ENCODE results near the gene TTF2. TPM values are rescaled to one million over a fixed set of nuclear protein-coding genes. Genes with fewer than 3 reads are reported as not detected.
"Not testable (repeated sequence)": the region's sequence is repeated elsewhere in the genome, so short reads cannot be mapped to it uniquely, and the experiment has no call there.

TTF2 gene
- polyA plus RNA-seq, 3 donors: 21.2 to 24.0 (median 23.2) TPM

DNA sequence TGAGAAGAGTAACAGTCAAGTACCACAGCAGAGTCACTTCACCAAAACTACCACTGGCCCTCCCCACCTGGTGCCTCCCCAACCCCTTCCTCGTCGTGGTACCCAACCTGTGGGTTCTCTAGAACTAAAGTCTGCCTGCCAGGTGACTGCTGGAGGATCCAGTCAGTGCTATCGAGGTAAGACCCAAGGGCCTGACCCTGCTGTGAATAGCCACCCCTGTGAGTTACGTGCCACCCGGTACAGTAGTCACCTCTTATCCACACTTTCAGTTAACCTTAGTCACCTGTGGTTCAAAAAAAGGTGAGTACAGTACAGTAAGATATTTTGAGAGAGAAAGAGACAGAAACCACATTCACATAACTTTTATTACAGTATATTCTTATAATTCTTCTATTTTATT lies 16.5 kb downstream of the TTF2 start:
- no peak for DNase-seq (ENCODE audit: extremely low read depth in 1 of 11, low read depth in 9 of 11, low spot score in 4 of 11)

DNA sequence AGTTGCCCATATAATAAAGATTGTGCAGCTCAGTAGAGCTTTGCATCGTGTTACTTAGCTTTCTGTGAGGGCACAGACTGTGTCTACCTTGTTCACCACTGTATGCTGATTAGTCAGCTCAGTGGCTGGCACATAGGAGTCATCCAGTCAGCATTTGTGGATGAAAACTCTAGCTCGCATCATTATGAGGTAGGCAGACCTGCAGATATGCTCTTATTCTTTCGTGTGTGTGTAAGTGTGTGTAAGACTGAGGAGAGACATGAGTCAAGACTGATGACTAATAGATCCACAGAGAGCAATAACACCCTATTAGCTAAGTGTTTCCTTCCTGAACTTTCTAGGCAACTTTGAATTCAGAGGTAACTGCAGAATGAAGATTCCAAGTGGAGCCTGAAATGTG lies 17.1 kb downstream of the TTF2 start:
- no peak for DNase-seq (ENCODE audit: extremely low read depth in 1 of 11, low read depth in 9 of 11, low spot score in 4 of 11)

DNA sequence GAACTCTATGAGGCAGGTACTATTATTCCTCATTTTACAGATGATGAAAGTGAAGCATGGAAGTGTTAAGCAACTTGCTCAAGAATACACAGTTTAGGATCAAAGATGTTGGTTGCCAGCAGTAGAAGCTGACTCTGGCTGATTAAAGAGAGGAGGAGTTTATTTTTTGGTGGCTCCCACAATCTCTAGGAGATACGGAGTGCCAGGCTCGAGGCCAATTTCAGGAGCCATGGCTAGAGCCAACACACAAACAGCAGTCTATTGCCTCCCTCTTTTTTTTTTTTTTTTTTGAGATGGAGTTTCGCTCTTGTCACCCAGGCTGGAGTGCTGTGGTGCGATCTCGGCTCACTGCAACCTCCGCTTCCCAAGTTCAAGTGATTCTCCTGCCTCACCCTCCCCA lies 19.6 kb downstream of the TTF2 start:
- no peak for DNase-seq (ENCODE audit: extremely low read depth in 1 of 11, low read depth in 9 of 11, low spot score in 4 of 11)

DNA sequence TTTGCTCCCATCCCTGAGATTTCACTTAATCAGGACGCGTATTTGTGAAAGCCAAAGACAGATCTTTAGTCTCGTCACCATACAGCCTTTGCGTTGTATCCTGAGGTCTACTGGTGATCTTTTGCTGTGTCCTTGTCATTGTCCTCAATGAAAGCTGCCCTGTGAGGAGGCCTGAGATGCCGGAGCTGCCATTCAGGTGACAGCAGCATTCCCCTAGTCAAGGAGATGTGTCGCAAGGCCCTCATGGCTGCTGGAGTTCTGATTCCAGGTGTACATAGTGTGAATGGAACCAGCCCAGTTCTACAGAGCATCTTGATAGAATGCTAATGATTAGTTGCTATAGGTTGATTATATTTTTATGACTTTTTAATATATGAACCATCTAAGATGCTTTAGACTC lies 24.1 kb downstream of the TTF2 start:
- no peak for DNase-seq (ENCODE audit: extremely low read depth in 1 of 11, low read depth in 9 of 11, low spot score in 4 of 11)

DNA sequence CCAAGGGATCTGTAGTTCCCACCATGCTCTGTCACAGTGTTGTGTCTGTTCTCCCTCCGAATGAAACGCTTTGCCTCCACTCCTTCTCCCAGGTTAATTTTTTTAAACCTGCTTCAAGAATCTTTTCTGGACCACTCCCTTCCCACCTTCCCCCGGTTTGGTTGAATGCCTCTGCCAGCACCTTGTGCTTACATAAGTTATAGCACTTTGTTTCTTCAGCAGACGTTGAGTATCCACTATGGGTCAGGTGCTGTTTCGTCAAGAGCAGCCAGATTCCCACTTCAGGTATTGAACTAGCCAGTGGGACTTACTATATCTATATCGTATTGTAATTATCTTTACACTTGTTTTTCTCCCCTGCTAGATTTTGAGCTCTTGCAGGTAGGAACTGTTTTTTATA lies 27.6 kb downstream of the TTF2 start:
- no peak for DNase-seq (ENCODE audit: extremely low read depth in 1 of 11, low read depth in 9 of 11, low spot score in 4 of 11)

DNA sequence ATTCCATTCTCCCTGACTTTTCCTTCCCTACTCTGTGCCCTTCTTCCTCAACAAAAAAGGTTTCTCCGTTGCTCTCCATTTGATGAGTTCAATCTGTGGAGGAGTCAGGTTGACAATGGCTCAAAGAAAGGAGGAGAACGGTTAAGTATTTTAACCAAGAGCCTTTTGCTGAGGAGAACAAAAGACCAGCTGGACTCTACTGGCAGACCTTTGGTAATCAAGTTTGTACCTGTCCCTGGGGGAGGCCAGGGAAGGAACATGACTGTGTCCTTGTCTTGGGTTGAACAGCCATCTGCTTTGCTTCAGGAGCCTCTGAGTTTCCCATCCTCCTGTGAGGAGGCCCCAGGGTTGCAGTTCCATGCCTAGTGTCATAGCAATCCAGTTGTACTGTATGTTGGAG lies 29.9 kb downstream of the TTF2 start:
- DNase-seq (ENCODE audit: extremely low read depth in 1 of 11, low read depth in 9 of 11, low spot score in 4 of 11): no peak

DNA sequence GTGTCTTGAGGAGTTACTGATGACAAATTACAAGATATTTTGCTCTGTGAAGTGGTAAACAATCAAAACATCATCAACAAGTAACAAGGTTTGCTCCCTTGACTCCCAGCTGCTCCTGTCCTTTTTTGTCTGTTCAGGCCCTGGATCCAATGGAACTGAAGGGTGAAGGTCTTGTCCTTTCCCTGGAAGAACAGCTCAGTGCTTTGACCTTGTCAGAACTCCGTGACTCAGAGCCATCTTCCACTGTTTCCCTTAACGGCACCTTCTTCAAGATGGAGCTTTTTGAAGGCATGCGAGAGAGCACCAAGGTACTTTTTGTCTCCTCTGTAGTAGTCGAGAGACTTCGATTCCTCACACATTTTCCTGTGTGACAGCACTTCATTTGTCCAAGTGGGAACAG lies 32.5 kb downstream of the TTF2 start:
- no peak for DNase-seq (ENCODE audit: extremely low read depth in 1 of 11, low read depth in 9 of 11, low spot score in 4 of 11)

DNA sequence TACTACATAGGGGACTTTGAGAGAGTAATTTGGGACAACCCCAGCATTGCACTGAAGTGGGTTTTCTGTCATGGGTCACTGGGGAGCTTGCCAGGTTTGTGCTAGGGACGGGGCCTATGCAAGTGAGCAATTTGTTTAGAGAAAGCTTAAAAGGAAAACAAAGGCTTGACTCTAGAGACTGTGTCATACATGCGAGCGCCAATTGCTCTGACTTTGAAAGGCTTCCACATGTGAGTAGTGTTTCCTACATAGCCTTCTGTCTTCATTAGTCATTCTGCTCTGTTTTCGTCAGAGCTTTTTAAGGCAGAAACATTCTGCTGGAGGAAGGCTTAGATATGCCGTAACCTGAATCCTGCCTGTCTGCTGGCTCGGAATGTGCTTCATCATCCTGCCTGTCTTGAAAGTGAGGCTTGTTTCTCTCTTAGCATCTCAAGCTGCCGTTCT lies 33.0 kb downstream of the TTF2 start:
- DNase-seq (ENCODE audit: extremely low read depth in 1 of 11, low read depth in 9 of 11, low spot score in 4 of 11): peak in 9 of 11 donors; percentile 31 to 65 (median 43)

DNA sequence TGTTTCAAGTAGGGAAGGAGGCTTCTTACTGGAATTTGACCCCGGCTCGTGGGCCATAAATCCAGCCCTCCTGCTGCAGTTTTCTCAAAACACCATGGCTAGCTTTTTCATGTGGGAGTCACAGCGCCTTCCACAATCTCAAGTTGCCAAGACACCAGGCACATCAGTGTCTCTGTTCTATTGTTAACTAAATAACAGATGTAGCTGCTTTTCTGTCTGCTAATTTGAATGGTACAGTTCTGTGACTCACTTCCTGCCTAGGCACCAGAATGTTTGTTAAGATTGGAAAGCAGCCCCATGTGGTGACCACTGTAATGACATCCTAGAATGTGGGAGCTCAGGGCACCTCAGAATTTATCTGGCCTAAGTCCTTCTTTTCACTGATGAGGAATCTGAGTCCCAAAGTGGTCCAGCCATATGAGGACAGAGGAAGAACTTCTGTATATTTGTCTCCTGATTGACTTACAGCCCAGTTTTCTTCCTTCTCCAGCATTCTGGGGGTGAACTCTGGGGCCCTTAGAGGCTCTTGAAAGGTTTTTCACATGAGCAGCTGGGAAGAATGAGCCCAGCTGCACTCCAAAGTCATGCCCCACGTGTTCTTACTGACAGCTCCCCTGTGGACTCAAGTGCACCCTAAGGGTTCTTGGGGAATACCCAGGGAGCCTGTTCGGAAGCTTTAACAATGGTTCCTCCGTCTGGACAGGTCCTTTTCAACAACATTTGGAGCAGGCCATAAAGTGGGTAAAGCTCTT lies 33.9 kb downstream of the TTF2 start:
- peak in 8 of 11 donors; percentile 29 to 62 (median 43) for DNase-seq (ENCODE audit: extremely low read depth in 1 of 11, low read depth in 9 of 11, low spot score in 4 of 11)

DNA sequence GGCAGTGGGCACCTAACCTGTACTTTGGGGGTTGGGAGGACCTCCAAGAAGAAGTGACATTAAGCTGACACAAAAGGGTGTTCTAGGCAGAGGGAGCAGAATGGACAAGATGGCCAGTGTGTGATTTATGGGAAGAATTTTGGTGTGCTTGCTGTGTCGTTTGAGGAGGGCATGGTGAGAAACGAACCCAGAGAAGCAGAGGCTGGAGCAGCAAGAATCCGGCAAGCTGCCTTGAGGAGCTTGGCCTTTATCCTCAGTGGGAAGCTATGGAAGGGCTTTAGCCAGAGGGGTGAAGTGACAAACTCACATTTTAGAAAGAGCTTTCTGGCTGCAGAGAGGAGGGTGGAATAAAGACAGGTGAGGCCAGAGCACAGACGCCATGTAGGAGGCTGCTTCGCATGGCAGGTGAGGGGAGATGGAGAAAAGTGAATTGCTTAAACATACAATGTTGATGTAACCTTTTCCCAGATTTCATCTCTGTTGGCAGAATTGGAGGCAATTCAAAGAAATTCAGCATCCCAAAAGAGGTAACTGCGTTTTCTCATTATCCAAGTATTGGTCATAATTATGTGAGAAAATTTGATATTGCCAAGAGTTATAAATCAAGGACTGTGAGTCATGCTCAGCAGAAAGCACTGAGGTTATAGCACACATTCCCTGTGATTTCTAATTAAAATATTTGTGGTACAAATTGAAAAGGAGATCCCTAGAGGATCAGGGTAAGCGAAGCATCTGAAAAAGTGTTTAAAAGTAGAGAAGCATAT lies 34.9 kb downstream of the TTF2 start:
- no peak for DNase-seq (ENCODE audit: extremely low read depth in 1 of 11, low read depth in 9 of 11, low spot score in 4 of 11)

DNA sequence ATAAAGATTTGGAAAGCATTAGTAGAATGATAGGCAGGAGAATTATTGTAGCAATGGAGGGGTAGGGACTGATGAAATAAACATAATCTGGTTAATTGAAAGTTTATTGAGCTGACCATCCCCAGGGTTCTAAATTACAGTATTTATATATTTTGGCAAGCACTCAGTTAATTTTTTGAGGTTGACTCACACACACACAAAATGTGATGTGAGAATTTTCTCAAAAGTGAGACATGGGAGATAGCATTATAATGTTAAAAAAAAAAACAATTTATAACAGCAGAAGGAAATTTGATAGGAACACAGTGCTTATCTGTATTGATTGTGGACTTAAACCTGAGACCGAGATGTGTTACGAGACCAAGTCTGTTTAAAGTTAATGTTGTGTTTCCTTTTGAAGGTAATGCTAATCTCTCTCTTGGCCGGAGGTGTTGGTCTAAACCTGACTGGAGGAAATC lies 36.9 kb downstream of the TTF2 start:
- DNase-seq (ENCODE audit: extremely low read depth in 1 of 11, low read depth in 9 of 11, low spot score in 4 of 11): no peak

DNA sequence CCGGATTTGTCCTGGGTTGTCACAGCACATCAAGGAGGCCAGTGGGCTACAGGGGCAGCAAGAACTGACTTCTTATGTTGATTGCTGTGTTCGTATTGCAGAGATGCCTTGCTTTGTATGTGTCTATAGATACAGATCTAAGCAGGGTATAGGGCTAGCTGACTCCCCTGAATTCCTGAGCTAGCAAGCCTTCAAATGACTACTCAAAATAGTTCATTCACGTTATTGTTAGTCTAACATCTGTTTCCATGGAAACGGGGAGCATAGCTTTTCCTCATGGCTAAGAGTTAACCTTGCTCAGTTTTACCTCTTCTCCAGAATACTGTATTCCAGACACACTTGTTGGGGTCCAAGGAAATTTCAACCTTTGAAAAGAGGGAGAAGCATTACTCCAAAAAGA lies 37.3 kb downstream of the TTF2 start:
- no peak for DNase-seq (ENCODE audit: extremely low read depth in 1 of 11, low read depth in 9 of 11, low spot score in 4 of 11)

DNA sequence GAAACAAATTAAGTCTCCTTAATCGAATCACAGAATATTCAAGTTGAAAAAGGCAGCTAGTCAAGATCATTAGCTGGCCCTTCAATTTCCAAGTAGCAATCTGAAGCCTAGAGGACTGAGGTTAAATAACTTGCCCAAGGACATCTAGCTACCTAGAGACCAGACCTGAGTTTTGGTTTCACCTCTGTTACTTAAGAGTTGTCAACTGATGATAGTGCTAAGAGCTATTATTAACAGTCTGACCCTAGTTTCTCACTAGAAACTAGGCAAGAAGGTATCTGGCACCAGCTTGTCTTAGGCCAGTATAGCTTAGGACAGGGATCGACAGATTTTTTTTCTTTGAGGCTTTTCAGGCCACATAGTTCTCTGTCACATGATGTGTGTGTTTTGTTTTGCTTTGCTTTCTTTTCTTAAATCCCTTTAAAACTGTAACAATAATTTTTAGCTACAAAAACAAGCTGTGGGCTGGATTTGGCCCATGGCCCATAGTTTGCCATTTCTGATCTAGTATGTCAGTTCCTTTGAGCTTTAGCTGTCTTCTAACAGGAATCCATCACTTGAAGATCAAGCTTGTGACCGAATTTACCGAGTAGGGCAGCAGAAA lies 38.3 kb downstream of the TTF2 start:
- DNase-seq (ENCODE audit: extremely low read depth in 1 of 11, low read depth in 9 of 11, low spot score in 4 of 11): no peak

DNA sequence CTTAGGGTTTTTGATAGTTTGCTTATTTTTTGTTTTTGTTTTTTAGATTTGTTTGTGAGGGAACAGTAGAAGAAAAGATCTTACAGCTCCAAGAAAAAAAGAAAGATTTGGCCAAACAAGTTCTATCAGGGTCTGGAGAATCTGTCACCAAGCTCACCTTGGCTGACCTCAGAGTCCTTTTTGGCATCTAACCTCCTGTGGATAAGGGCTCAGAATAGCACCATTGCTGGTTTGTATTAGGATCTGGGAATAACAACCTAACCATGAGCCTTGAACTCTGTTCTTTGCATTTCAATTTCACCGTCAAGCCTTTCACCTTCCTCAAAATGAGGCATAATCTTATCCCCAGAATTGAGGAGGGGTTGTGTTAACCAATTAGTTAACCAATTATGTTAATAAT lies 41.2 kb downstream of the TTF2 start:
- DNase-seq (ENCODE audit: extremely low read depth in 1 of 11, low read depth in 9 of 11, low spot score in 4 of 11): no peak

DNA sequence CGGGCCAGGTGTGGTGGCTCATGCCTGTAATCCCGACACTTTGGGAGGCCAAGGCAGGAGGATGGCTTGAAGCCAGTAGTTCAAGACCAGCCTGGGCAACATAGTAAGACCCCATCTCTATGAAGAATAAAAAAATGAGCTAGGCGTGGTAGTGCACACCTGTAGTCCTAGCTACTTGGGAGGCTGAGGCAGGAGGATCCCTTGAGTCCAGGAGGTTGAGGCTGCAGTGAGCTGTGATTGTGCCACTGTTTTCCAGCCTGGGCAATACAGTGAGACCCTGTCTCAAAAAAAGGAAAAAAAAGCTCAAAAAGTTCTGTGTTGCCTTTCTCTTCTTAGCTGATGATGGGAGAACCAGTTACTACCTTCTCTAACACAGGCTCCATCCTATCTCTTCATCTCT lies 41.7 kb downstream of the TTF2 start:
- DNase-seq (ENCODE audit: extremely low read depth in 1 of 11, low read depth in 9 of 11, low spot score in 4 of 11): not testable (repeated sequence)

DNA sequence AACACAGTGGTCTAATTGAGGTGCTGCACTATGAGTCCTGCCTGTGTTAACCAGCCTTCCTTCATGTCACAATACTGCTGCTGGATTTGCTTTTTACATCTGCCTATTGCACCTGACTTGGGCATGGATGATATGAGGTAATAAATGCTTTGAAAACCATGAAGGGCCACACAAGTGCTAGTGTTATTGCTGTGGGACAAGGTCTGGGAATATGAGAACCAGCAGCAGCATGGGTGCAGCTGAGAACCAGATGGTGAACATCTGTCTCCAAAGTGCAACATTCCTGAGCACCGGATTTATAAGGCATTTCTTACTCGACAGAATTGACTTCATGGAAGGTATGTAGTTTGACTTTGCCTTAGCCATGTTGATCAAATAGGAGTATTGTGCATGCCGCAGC lies 44.9 kb downstream of the TTF2 start:
- no peak for DNase-seq (ENCODE audit: extremely low read depth in 1 of 11, low read depth in 9 of 11, low spot score in 4 of 11)

DNA sequence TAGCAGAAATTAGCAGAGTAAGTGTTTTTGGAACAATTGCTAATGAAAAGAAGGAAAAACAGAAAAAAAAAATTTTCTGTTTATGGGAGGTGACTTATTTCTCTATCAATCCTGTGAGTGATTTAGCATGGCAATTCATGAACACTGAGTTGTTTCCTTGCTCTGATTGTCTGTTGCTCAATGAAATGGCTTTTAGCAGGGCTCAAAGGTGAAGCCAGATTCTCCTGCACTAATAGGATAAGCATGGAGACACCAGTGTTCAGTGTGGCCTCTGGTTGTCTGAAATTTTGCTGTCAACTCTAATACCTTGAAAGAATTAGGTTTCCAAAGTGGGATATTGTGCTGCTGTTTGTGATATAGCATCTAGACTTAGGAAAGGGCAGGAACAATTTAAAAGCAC lies 45.6 kb downstream of the TTF2 start:
- no peak for DNase-seq (ENCODE audit: extremely low read depth in 1 of 11, low read depth in 9 of 11, low spot score in 4 of 11)

DNA sequence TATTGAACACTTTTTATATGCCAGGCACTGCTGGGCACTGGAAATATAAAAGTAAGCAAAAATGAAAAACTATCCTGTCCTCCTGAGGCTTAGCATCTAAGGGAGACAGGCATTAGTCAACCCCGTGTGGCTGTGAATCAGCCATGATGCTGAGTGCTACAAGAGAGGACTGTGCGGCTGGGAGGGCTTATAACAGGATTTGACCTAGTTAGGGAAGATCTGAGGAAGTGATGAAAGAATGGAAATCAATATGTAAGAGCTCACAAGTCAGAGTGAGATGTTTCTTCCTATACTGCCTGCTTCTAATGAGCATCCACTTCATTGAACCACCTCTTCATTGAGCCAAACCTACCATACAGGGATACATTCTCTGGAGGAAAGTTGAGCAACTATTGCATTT lies 46.4 kb downstream of the TTF2 start:
- DNase-seq (ENCODE audit: extremely low read depth in 1 of 11, low read depth in 9 of 11, low spot score in 4 of 11): no peak

DNA sequence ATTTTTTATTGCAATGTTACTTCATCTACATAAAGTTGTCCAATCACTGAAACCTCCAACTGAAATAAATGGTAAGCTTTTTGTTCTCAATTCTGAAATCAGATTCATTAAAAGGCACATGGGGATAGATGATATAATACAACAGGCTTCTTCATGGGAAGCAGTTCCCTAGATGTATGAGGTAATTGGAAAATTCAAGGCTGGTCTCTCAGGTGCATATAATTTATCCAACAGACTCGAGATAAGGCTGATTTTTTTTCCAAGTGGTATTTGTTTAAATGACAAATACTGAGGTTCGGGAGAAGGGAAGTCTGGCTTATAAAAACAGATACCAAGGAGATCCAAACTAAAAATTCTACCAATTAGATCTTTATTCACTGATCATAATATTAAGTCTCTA lies 47.2 kb downstream of the TTF2 start:
- DNase-seq (ENCODE audit: extremely low read depth in 1 of 11, low read depth in 9 of 11, low spot score in 4 of 11): no peak

DNA sequence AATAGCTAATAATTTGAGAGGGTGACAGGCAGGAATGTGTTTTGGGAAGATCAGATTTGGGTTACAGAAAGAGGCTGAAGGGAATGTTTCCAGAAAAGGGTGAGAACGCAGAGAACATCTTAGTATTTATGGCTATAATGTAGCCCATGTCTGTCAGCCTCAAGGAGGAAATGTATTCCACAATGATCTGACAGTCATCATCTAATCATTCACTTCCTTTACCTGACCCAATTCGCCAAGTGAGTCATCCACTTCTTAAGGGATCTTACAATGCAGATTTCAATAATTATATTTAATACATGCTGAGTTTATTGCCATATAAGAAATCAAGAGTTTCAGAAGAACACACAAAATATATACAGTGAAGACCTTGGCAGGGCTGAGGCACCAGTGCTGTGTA lies 50.6 kb downstream of the TTF2 start:
- DNase-seq (ENCODE audit: extremely low read depth in 1 of 11, low read depth in 9 of 11, low spot score in 4 of 11): no peak

All from renal cortex interstitium (tissue), 11 donors.